ENCODE measurements around the gene ALS2CL.

ALS2CL gene

DNA sequence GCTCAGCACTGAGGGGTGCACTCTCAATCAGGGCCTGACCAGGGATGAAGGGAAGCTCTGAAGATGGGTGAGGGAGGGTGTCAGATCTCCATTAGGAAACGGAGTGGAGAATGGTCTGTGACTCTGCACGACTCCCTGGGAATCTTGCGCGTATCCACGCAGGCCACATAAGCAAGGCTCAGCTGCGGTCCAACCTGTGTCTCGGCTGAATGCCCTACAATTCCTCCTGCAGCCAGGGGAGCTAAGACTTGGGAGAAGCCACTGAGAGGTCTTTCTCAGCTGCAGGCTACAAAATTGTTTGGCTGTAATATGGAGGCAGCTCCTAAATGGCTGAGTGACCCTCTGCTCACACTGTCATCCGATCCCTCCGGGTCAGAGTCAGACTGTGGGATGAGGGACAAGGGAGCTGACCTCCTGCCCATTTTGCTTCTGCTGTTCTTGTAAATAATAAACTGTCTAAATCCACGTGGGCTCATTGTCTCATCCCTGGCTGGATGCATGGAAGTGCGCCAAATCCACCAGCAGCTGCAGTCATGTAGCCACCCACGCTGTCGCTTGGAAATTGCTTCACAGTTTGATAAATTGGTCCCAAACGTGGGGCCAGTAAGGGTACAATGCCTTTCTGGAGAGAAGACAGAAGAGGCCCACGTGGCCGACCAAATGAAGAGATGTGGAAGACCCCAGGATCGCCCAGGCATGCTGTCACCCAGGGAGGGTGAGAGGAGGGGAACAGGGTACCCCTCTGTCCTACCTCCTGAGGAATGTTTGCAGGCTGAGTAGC lies 30.5 kb downstream of the ALS2CL start:
- DNase-seq, result no peak

- DNase-seq, result no peak
Observed at GRCh38 chr3:46661776-46662766, 31.4 kb downstream of the ALS2CL start.

- DNase-seq, result no peak
Observed at GRCh38 chr3:46660543-46661523, 32.6 kb downstream of the ALS2CL start.

DNA sequence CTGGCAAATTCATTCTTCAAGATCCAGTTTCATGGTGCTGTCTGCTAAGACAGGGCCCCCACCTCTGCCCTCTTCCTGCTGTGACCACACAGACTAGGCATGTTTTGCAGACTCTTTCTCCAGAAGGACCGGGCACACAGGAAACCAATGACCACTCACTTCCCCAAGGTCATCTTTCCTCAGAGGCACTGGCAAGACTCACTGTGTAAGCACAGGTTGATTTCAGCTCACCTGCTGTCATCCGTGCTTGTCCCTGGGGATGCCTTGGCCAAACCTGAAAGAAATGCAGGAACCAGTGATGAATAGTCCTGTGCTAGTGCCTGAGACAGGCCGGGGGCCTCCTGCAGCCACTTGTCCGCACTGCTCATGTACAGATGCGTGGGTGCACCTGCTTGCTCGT lies 33.5 kb downstream of the ALS2CL start:
- no peak for DNase-seq

GRCh38 chr3:46659285-46659684 lies 34.2 kb downstream of the ALS2CL start:
- no peak for DNase-seq

- no peak for DNase-seq
Observed at GRCh38 chr3:46656778-46657556, 36.5 kb downstream of the ALS2CL start.

DNA sequence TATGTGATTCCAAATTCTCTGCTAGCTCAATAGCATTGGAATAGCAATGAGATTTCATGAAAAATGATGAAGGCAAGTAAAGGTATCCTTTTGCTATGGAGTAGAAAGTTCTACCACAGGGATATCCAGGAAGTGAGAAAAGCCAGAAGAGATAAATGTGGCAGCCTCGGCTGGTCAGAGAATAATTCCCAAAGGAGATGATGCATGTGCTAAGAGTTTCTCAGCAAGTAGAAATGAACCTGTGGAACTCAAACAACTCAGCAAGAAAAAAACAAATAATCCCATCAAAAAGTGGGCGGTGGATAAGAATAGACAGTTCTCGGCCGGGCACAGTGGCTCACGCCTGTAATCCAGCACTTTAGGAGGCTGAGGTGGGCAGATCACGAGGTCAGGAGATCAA lies 38.2 kb downstream of the ALS2CL start:
- DNase-seq, result no peak

DNA sequence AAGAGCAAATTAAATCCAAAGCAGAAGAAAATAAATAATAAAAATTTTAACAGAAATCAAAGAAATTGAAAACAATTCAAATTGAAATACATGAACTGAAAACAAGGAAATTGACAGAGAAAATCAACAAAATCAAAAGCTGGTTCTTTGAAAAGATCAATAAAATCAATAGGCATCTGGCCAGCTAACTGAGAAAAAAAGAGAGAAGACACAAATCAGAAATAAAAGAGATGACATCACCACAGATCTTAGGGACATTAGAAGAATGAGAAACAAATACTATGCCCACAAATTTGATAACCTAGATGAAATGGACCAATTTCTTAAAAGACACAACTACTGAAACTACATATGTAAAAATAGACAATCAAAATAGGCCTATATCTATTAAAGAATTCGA lies 42.4 kb downstream of the ALS2CL start:
- DNase-seq, result no peak

- DNase-seq, result no peak
Observed at GRCh38 chr3:46649436-46649835, 44.0 kb downstream of the ALS2CL start.

DNA sequence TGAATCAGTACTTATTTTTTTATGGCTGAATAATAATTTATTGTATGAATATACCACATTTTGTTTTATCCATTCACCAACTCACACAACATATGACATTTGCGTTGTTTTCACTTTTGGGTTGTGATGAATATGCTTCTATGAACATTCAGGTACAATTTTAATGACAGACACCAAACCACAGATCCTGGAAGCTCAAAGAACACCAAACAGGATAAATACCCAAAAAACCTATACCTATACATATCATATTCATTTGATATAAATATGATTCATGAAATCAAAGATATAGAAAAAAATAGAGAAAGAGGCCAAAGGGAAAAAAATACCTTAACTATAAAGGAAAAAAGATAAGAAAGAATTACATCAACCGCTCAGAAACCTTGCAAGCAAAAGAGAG lies 45.4 kb downstream of the ALS2CL start:
- DNase-seq, result no peak

DNA sequence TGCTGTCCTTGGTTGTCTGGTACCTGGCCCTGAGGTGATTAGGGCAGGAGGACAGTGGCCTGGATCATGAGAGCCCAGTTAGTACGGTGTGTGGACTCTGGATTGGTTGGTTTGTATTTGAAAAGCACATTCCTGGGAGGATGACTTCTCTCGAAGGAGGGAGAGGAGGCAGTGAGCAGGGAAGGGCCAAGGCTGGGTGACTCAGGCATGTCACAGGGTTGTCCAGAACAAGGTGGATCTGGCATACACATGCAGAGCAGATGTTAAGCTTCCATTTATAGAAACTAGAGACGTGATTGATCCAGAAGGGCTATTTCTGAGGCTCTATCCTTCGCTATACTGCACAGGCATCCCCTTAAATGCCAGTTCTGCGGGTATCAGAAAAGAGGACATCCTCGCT lies 46.8 kb downstream of the ALS2CL start:
- DNase-seq, result no peak

DNA sequence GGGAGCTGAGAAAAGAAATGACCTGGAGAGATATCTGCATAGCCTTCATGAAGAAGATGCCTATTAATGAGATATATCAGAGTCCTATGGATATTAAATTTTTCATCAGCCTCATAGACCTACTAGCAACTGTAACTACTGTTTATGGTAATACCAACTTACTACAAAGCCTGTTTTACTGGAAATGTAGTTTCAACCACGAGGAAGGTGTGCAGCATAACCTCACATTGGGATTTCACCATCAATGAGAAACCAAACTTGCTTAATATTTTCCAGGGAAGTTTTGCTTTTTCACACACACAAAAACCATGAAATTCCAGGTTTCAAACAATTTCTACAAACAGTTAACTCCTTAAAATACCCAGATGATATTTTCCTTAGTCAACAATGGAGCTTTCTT lies 49.8 kb downstream of the ALS2CL start:
- no peak for DNase-seq

GRCh38 chr3:46642971-46643370 lies 50.5 kb downstream of the ALS2CL start:
- DNase-seq, result no peak

GRCh38 chr3:46640927-46641326 lies 52.6 kb downstream of the ALS2CL start:
- DNase-seq, result no peak

DNA sequence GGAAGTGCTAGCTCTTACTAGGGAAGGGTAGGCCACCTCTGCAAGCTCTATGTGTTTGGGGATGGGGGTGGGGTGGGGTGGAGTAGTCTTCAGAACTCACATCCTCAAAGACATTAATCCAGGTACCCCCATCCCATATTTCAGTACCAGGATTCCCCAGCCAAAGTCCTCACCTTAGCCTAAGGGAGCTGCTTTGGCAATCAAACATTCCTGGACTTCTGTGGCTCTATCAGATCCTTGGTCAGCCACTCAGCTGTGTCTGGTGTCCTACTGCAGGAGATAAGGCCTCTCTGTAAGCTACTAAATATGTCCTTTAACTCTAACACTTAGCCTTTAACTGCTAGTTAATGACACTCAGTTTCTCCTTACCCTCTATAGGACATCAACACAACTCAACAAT lies 54.3 kb downstream of the ALS2CL start:
- no peak for DNase-seq

GRCh38 chr3:46634856-46635255 lies 58.6 kb downstream of the ALS2CL start:
- no peak for DNase-seq

- no peak for DNase-seq
Observed at GRCh38 chr3:46632792-46633191, 60.7 kb downstream of the ALS2CL start.

DNA sequence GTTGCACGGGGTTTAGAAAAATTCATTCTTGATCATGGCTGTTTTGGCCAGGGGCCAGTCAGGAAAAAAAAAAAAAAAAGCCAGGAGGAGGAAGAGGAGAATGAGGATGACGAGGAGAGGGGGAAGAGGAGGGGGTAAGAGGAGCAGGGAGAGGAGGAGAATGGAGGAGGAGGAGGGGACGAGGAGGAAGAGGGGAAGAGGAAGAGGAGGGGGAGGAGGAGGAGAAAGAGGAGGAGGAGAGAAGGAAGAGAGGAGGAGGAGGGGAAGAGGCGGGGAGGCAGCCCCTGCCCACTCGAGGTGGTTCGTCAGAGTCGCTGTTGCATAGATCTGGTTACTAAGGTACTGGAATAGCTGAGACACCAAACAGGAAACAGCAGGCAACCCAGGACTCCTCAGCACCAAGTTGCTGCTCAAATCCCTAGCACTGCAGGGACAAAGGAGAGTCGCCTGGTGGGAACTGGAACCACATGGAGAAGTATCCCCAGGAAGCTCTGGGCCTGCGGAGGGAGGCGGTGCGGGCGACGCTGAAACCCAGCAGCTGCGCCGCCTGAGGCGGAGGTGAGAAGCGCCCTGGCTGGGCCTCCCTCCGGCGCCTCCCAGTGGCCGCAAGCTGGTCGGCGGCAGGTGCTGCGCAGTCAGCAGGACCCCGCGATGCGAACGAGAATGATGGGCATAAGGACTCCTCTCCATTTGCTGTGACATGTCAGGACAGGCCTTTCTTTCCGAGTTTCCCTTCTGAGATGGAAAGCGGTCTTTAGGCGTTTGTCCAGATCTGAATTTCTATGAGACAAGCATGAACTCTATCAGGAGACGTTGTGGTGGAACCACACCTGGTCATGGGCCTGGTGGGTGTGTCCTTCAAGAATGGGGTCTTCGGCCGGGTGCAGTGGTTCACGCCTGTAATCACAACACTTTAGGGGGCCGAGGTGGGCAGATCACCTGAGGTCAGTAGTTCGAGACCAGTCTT lies 63.6 kb downstream of the ALS2CL start:
- peak; percentile 71 for DNase-seq

- no peak for DNase-seq
Observed at GRCh38 chr3:46628901-46629369, 64.5 kb downstream of the ALS2CL start.

- no peak for DNase-seq
Observed at GRCh38 chr3:46627078-46627477, 66.4 kb downstream of the ALS2CL start.

GRCh38 chr3:46626039-46626438 lies 67.4 kb downstream of the ALS2CL start:
- DNase-seq, result no peak
